ENCODE data around the gene WNT7B. TPM values are rescaled to one million over a fixed set of nuclear protein-coding genes. Genes with fewer than 3 reads are reported as not detected.

Gene WNT7B
- total RNA-seq, 3 donors from 2014 or later (not counting 1 experiment from before 2014, with no cell fraction given) = not detected

DNA sequence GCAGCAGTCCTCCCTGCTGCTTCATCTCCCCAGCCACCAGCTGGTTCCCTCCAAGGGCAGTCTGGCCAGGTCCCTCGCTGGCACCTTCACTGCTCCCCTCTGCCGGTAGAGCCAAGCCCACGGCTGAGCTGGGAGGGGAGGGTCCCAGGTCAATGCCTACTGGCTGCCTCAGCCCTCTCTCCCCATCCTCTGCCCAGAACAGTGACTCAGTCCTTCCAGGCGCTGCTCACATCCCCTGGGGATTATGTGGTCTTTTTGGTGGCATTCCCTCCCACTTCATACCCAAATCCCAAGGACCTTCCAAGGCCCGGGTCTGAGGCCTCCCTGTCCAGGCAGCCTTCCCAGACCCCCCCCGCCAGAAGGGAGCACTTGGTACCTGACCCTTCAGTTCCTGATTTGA is 44.9 kb downstream of the WNT7B start:
- intact Hi-C loops (cut with micrococcal nuclease) = no loop called here
- Mint-ChIP-seq H3K4me1 (no peaks in the 10 kb centered on the region), H3K27ac (no peak overlapping the region), H3K9me3 (no peaks in the 10 kb centered on the region), H3K36me3 (no peaks in the 10 kb centered on the region), H3K4me3 (no peak overlapping the region), H3K27me3 (ENCODE audit: low read depth in 2 of 2) (peaks cover 24 to 25% of the 10 kb centered on the region in 2 donors)
- 82% methylated on average over 6 of the region's 6 CpGs for WGBS (ENCODE audit: insufficient coverage)
- Histone ChIP-seq H3K4me3 (ENCODE audit: low read length) (no peak overlapping the region), H3K4me1 (ENCODE audit: control insufficient read depth, insufficient read depth, low read length) (no peaks in the 10 kb centered on the region), H3K27ac (ENCODE audit: low read length) (no peak overlapping the region), H3K9me3 (ENCODE audit: control insufficient read depth, insufficient read depth, low read length) (no peaks in the 10 kb centered on the region), H3K27me3 (ENCODE audit: control insufficient read depth, insufficient read depth, low read length) (peaks cover 2% of the 10 kb centered on the region), H3K36me3 (ENCODE audit: control insufficient read depth, insufficient read depth, low read length) (no peaks in the 10 kb centered on the region)
- TF ChIP-seq, protein P1, sequence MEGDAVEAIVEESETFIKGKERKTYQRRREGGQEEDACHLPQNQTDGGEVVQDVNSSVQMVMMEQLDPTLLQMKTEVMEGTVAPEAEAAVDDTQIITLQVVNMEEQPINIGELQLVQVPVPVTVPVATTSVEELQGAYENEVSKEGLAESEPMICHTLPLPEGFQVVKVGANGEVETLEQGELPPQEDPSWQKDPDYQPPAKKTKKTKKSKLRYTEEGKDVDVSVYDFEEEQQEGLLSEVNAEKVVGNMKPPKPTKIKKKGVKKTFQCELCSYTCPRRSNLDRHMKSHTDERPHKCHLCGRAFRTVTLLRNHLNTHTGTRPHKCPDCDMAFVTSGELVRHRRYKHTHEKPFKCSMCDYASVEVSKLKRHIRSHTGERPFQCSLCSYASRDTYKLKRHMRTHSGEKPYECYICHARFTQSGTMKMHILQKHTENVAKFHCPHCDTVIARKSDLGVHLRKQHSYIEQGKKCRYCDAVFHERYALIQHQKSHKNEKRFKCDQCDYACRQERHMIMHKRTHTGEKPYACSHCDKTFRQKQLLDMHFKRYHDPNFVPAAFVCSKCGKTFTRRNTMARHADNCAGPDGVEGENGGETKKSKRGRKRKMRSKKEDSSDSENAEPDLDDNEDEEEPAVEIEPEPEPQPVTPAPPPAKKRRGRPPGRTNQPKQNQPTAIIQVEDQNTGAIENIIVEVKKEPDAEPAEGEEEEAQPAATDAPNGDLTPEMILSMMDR (IDR thresholded peaks at IDR 0.05) = no peak
- DNase-seq = no peak
- no peak for ATAC-seq

DNA sequence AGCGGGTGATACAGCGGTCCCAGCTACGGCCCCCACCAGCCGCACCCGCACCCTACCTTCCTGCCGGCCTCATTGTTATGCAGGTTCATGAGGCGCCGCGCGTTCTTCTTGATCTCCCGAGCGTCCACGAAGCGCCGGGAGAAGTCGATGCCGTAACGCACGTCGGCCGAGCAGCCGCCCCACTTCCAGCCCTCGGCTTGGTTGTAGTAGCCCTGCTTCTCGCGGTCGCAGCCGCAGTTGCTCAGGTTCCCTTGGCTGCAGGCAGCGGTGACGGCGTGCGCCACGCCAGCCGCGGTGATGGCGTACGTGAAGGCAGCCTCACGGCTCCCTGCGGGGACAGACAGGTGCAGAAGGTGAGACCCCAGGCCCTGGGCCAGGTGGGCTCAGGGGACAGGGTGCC is 45.9 kb downstream of the WNT7B start:
- H3K27ac Mint-ChIP-seq = no peak overlapping the region
- no peaks in the 10 kb centered on the region for H3K9me3 ChIP-seq (ENCODE audit: control insufficient read depth, insufficient read depth, low read length)
- TF ChIP-seq, protein P1 (IDR thresholded peaks at IDR 0.05) = no peak
- DNase-seq (no peak), ATAC-seq (no peak)
- intact Hi-C loops (cut with micrococcal nuclease) = no loop called here
- 69% methylated on average over 38 of the region's 38 CpGs for WGBS (ENCODE audit: insufficient coverage)
- H3K4me1 ChIP-seq (ENCODE audit: control insufficient read depth, insufficient read depth, low read length) = no peaks in the 10 kb centered on the region
- no peaks in the 10 kb centered on the region for H3K9me3 Mint-ChIP-seq
- H3K4me3 ChIP-seq (ENCODE audit: low read length) = no peak overlapping the region
- H3K27me3 ChIP-seq (ENCODE audit: control insufficient read depth, insufficient read depth, low read length) = peaks cover 2% of the 10 kb centered on the region
- no peaks in the 10 kb centered on the region for H3K36me3 Mint-ChIP-seq
- H3K36me3 ChIP-seq (ENCODE audit: control insufficient read depth, insufficient read depth, low read length) = no peaks in the 10 kb centered on the region
- peaks cover 24 to 25% of the 10 kb centered on the region in 2 donors for H3K27me3 Mint-ChIP-seq (ENCODE audit: low read depth in 2 of 2)
- no peak overlapping the region for H3K27ac ChIP-seq (ENCODE audit: low read length)
- no peaks in the 10 kb centered on the region for H3K4me1 Mint-ChIP-seq
- no peak overlapping the region for H3K4me3 Mint-ChIP-seq

DNA sequence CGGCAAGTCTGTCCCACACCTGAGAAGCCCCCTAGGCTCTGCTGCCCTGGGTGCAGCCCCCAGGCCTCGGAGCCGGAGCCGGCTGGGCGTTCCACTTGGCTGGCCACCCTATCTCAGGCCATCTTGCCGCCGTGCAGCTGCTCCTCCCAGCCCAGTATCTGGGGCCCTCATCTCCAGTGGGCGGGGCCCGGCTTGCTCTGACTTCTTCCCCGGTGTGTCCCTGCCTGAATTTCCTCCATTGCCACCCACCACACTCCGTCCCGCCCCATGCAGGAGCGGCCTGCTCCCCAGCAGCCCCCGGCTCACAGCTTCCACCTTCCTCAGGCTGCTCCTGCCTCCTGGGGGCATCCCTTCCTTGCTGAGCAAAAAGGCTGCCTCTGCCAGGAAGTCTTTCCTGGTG is 46.6 kb downstream of the WNT7B start:
- no peaks in the 10 kb centered on the region for H3K4me1 ChIP-seq (ENCODE audit: control insufficient read depth, insufficient read depth, low read length)
- Mint-ChIP-seq H3K9me3 (no peaks in the 10 kb centered on the region), H3K36me3 (no peaks in the 10 kb centered on the region), H3K4me1 (no peaks in the 10 kb centered on the region), H3K27me3 (ENCODE audit: low read depth in 2 of 2) (peaks cover 23 to 24% of the 10 kb centered on the region in 2 donors), H3K4me3 (no peak overlapping the region), H3K27ac (no peak overlapping the region)
- no peaks in the 10 kb centered on the region for H3K9me3 ChIP-seq (ENCODE audit: control insufficient read depth, insufficient read depth, low read length)
- DNase-seq = no peak
- TF ChIP-seq, protein P1 (IDR thresholded peaks at IDR 0.05) = no peak
- H3K4me3 ChIP-seq (ENCODE audit: low read length) = no peak overlapping the region
- H3K27me3 ChIP-seq (ENCODE audit: control insufficient read depth, insufficient read depth, low read length) = peaks cover 2% of the 10 kb centered on the region
- H3K27ac ChIP-seq (ENCODE audit: low read length) = no peak overlapping the region
- intact Hi-C loops (cut with micrococcal nuclease) = no loop called here
- H3K36me3 ChIP-seq (ENCODE audit: control insufficient read depth, insufficient read depth, low read length) = no peaks in the 10 kb centered on the region
- 61% methylated on average over 14 of the region's 14 CpGs for WGBS (ENCODE audit: insufficient coverage)
- ATAC-seq = no peak

DNA sequence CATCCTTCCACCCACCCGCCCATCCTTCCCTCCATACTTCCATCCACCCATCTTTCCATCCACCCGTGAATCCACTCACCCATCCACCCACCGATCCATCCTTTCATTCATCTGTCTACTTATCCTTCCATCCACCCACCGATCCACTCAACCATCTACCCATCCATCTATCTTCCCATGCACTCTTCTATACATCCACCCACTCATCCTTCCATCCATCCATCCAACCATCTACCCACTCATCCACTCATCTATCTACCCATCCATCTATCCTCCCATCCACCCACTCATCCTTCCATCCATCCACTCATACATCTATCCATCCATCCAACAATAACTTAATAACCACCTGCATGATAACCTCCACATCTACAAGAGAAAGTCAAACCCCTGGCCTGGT is 47.3 kb downstream of the WNT7B start:
- H3K27me3 Mint-ChIP-seq (ENCODE audit: low read depth in 2 of 2) = peaks cover 22 to 24% of the 10 kb centered on the region in 2 donors
- H3K27ac ChIP-seq (ENCODE audit: low read length) = no peak overlapping the region
- H3K4me1 Mint-ChIP-seq = no peaks in the 10 kb centered on the region
- no peak for ATAC-seq
- no peaks in the 10 kb centered on the region for H3K9me3 ChIP-seq (ENCODE audit: control insufficient read depth, insufficient read depth, low read length)
- H3K36me3 Mint-ChIP-seq = no peaks in the 10 kb centered on the region
- no peak for DNase-seq
- no peaks in the 10 kb centered on the region for H3K36me3 ChIP-seq (ENCODE audit: control insufficient read depth, insufficient read depth, low read length)
- H3K4me1 ChIP-seq (ENCODE audit: control insufficient read depth, insufficient read depth, low read length) = no peaks in the 10 kb centered on the region
- H3K27ac Mint-ChIP-seq = no peak overlapping the region
- WGBS (ENCODE audit: insufficient coverage) = 90% methylated on average over 4 of the region's 4 CpGs
- no peaks in the 10 kb centered on the region for H3K9me3 Mint-ChIP-seq
- H3K27me3 ChIP-seq (ENCODE audit: control insufficient read depth, insufficient read depth, low read length) = peaks cover 2% of the 10 kb centered on the region
- no peak overlapping the region for H3K4me3 Mint-ChIP-seq
- intact Hi-C loops (cut with micrococcal nuclease) = no loop called here
- TF ChIP-seq, protein P1 (IDR thresholded peaks at IDR 0.05) = no peak
- H3K4me3 ChIP-seq (ENCODE audit: low read length) = no peak overlapping the region
